ENCODE data around the gene UNC5A.

The UNC5A gene

DNA sequence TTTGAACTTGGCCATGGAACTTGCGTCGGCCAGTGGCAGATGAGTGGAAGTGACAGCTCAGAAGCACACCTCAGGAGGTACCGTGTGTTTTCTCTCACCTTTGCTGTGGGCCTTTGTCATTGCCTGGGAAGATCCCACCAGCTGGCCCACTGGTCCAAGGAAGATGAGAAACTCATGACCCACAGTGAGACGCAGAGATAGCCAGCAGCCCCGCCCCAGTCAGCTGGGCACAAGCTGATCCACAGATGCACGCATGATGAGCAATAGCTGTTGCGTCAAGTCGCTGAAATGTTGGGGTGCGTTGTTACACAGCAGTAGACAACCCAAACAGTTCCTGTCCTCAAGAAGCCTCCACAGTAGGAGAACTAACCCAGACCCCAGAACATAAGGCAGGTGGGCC is 30.8 kb upstream of the UNC5A start (continued):
- no peak for TF ChIP-seq ZC3H10 (CRISPR knock-in tag; IDR thresholded peaks at IDR 0.05)
- TF ChIP-seq OSR1 (CRISPR knock-in tag; IDR thresholded peaks at IDR 0.05) = no peak

DNA sequence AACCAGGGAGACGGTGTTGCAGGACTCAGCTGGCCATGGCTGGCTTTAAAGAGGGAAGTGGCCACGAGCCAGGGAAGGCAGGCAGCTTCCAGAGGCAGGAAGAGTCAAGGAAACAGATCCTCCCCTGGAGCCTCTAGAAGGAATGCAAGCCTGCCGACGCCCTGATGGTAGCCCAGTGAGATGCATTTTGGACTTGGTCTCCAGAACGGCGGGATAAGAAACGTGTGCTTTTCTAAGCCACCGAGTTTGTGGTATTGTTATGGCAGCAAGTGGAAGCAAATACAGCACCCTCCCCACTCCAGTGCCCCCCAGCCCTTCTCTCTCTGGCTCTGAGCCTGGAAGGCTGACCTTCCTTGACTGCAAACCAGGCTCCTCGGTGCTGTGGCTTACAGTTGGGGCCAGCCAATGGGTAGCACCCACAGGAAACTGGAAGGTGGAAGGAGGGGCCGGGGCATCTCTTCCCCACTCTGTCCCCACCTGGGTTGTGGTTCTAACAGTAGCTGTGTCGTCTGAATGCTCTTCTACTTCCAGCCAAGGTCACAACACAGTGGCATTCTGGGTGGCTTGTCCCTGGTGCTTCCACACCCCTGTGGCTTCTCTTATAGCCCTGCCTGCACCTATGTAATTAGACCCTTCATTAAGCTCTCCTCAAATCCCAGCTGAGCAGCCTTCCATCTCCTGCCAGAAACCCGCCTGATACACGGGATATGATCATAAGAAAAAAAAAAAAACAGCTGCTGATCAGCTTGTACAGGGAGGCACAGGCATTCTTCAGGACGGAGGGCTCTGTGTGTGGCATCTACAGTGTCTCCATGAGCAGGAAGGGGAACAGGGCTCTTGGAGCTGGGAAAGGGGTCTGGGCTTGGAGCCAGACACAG is 29.9 kb upstream of the UNC5A start:
- ATAC-seq = no peak
- TF ChIP-seq ZNF8 (CRISPR knock-in tag; IDR thresholded peaks at IDR 0.05) (no peak), TOX (CRISPR knock-in tag; IDR thresholded peaks at IDR 0.05; ENCODE audit: borderline replicate concordance) (no peak), ESRRG (CRISPR knock-in tag; IDR thresholded peaks at IDR 0.05) (no peak), SNAI2 (CRISPR knock-in tag; IDR thresholded peaks at IDR 0.05) (no peak), ZFP30 (CRISPR knock-in tag; IDR thresholded peaks at IDR 0.05) (no peak), ARNTL (CRISPR knock-in tag; IDR thresholded peaks at IDR 0.05; ENCODE audit: borderline replicate concordance, low read depth) (no peak), BACH2 (CRISPR knock-in tag; IDR thresholded peaks at IDR 0.05; ENCODE audit: borderline replicate concordance) (no peak), PPARA (CRISPR knock-in tag; IDR thresholded peaks at IDR 0.05; ENCODE audit: borderline replicate concordance) (no peak), RARB (CRISPR knock-in tag; IDR thresholded peaks at IDR 0.05) (no peak), ZFP3 (CRISPR knock-in tag; IDR thresholded peaks at IDR 0.05) (no peak), ZNF565 (CRISPR knock-in tag; conservative IDR thresholded peaks at IDR 0.05; ENCODE audit: low read depth) (no peak), ZNF70 (CRISPR knock-in tag; IDR thresholded peaks at IDR 0.05) (no peak), GLIS3 (CRISPR knock-in tag; IDR thresholded peaks at IDR 0.05) (no peak), TCF4 (CRISPR knock-in tag; IDR thresholded peaks at IDR 0.05; ENCODE audit: borderline replicate concordance) (no peak), OSR1 (CRISPR knock-in tag; IDR thresholded peaks at IDR 0.05) (no peak)
- TF ChIP-seq, protein P1, sequence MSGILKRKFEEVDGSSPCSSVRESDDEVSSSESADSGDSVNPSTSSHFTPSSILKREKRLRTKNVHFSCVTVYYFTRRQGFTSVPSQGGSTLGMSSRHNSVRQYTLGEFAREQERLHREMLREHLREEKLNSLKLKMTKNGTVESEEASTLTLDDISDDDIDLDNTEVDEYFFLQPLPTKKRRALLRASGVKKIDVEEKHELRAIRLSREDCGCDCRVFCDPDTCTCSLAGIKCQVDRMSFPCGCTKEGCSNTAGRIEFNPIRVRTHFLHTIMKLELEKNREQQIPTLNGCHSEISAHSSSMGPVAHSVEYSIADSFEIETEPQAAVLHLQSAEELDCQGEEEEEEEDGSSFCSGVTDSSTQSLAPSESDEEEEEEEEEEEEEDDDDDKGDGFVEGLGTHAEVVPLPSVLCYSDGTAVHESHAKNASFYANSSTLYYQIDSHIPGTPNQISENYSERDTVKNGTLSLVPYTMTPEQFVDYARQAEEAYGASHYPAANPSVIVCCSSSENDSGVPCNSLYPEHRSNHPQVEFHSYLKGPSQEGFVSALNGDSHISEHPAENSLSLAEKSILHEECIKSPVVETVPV (CRISPR knock-in tag; IDR thresholded peaks at IDR 0.05) = no peak
- TF ChIP-seq, protein P2, sequence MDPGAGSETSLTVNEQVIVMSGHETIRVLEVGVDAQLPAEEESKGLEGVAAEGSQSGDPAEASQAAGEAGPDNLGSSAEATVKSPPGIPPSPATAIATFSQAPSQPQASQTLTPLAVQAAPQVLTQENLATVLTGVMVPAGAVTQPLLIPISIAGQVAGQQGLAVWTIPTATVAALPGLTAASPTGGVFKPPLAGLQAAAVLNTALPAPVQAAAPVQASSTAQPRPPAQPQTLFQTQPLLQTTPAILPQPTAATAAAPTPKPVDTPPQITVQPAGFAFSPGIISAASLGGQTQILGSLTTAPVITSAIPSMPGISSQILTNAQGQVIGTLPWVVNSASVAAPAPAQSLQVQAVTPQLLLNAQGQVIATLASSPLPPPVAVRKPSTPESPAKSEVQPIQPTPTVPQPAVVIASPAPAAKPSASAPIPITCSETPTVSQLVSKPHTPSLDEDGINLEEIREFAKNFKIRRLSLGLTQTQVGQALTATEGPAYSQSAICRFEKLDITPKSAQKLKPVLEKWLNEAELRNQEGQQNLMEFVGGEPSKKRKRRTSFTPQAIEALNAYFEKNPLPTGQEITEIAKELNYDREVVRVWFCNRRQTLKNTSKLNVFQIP (CRISPR knock-in tag; IDR thresholded peaks at IDR 0.05; ENCODE audit: borderline replicate concordance, low read depth) = no peak
- TF ChIP-seq, protein P3, sequence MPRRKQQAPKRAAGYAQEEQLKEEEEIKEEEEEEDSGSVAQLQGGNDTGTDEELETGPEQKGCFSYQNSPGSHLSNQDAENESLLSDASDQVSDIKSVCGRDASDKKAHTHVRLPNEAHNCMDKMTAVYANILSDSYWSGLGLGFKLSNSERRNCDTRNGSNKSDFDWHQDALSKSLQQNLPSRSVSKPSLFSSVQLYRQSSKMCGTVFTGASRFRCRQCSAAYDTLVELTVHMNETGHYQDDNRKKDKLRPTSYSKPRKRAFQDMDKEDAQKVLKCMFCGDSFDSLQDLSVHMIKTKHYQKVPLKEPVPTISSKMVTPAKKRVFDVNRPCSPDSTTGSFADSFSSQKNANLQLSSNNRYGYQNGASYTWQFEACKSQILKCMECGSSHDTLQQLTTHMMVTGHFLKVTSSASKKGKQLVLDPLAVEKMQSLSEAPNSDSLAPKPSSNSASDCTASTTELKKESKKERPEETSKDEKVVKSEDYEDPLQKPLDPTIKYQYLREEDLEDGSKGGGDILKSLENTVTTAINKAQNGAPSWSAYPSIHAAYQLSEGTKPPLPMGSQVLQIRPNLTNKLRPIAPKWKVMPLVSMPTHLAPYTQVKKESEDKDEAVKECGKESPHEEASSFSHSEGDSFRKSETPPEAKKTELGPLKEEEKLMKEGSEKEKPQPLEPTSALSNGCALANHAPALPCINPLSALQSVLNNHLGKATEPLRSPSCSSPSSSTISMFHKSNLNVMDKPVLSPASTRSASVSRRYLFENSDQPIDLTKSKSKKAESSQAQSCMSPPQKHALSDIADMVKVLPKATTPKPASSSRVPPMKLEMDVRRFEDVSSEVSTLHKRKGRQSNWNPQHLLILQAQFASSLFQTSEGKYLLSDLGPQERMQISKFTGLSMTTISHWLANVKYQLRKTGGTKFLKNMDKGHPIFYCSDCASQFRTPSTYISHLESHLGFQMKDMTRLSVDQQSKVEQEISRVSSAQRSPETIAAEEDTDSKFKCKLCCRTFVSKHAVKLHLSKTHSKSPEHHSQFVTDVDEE (CRISPR knock-in tag; IDR thresholded peaks at IDR 0.05) = no peak
- TF ChIP-seq, protein P4, sequence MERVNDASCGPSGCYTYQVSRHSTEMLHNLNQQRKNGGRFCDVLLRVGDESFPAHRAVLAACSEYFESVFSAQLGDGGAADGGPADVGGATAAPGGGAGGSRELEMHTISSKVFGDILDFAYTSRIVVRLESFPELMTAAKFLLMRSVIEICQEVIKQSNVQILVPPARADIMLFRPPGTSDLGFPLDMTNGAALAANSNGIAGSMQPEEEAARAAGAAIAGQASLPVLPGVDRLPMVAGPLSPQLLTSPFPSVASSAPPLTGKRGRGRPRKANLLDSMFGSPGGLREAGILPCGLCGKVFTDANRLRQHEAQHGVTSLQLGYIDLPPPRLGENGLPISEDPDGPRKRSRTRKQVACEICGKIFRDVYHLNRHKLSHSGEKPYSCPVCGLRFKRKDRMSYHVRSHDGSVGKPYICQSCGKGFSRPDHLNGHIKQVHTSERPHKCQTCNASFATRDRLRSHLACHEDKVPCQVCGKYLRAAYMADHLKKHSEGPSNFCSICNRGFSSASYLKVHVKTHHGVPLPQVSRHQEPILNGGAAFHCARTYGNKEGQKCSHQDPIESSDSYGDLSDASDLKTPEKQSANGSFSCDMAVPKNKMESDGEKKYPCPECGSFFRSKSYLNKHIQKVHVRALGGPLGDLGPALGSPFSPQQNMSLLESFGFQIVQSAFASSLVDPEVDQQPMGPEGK (CRISPR knock-in tag; IDR thresholded peaks at IDR 0.05; ENCODE audit: borderline replicate concordance) = no peak
- TF ChIP-seq, protein P5, sequence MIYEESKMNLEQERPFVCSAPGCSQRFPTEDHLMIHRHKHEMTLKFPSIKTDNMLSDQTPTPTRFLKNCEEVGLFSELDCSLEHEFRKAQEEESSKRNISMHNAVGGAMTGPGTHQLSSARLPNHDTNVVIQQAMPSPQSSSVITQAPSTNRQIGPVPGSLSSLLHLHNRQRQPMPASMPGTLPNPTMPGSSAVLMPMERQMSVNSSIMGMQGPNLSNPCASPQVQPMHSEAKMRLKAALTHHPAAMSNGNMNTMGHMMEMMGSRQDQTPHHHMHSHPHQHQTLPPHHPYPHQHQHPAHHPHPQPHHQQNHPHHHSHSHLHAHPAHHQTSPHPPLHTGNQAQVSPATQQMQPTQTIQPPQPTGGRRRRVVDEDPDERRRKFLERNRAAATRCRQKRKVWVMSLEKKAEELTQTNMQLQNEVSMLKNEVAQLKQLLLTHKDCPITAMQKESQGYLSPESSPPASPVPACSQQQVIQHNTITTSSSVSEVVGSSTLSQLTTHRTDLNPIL (CRISPR knock-in tag; IDR thresholded peaks at IDR 0.05; ENCODE audit: low read depth) = no peak

DNA sequence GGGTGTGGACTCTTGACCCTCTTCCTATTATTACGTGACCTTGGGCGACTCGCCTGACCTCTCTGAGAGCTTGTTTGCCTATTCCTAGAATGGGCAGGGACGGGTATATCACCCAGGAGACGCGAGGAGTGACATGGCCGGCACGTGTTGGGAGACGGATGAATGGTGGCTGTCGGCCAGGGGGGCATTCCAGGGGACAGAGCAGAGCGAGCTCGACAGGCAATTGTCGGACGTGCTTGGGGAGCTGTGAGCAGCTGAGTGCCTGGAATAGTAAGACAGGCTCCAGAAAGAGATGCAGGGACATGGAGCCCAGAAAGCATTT is 29.3 kb upstream of the UNC5A start:
- no peak for TF ChIP-seq CSDC2 (CRISPR knock-in tag; IDR thresholded peaks at IDR 0.05)
- TF ChIP-seq, protein P1 (CRISPR knock-in tag; IDR thresholded peaks at IDR 0.05) = no peak
- TF ChIP-seq GLIS3 (CRISPR knock-in tag; IDR thresholded peaks at IDR 0.05) = no peak
- no peak for TF ChIP-seq ZNF565 (CRISPR knock-in tag; conservative IDR thresholded peaks at IDR 0.05; ENCODE audit: low read depth)
- no peak for TF ChIP-seq RARB (CRISPR knock-in tag; IDR thresholded peaks at IDR 0.05)
- TF ChIP-seq BACH2 (CRISPR knock-in tag; IDR thresholded peaks at IDR 0.05; ENCODE audit: borderline replicate concordance) = no peak
- no peak for TF ChIP-seq SNAI2 (CRISPR knock-in tag; IDR thresholded peaks at IDR 0.05)
- TF ChIP-seq ZC3H10 (CRISPR knock-in tag; IDR thresholded peaks at IDR 0.05) = no peak
- ATAC-seq = no peak

Data from SK-N-SH treated with all-trans-retinoic acid at 6 μM for 48 hours (cell line).